HepG2 (cell line): Measurements from ENCODE around the gene RAC2. TPM values are rescaled to one million over a fixed set of nuclear protein-coding genes. Genes with fewer than 3 reads are reported as not detected.

Experiments
- ATAC-seq: fragments of 200-7000 bp; cut with Tn5 transposase; 3 replicates; pipeline ENCODE4 v1.9.1; 2020; ENCODE audit warnings: mild to moderate bottlenecking, moderate library complexity
- BruUV-seq: library from RNA; stranded (reverse); fragments of 400-500 nt; replicated peaks from 2 replicates; lab custom pipeline; 2021; lab: Mats Ljungman, UMichigan
- CTCF ChIA-PET: fragments of 300-600 bp; formaldehyde crosslinking; extraction: SDS; loops from one replicate; lab custom pipeline; 2021; ENCODE audit warnings: low total read pairs, inconsistent platforms, low intra/inter-chr PET ratio; lab: Yijun Ruan, JAX
- POLR2A ChIA-PET: fragments of 350-600 bp; sonication (Branson Sonifier 250); formaldehyde crosslinking; loops from one replicate; lab custom pipeline; 2020; ENCODE audit warnings: antibody characterized with exemption, inconsistent platforms; lab: Yijun Ruan, JAX
- DNase-seq: peaks from one replicate; pipeline ENCODE4 v3.0.0-alpha.2; 2015; ENCODE audit warnings: low spot score
- FAIRE-seq: peaks from 3 replicates; lab custom pipeline; 2011; peaks lifted over from hg19 to GRCh38; lab: Jason Lieb, UNC
- H2AFZ ChIP-seq: one replicate; pipeline ENCODE4 v1.6.1; 2011; ENCODE audit warnings: low read length, inconsistent platforms
- H3K27ac ChIP-seq: fragments of 300-600 bp; 3 replicates; pipeline ENCODE4 v1.8.0; 2011; ENCODE audit warnings: mixed run types, mild to moderate bottlenecking, mixed read lengths, low read length, inconsistent platforms; ENCODE audit not compliant: insufficient read depth; ENCODE audit errors: extremely low read length
- H3K27me3 ChIP-seq, 2 experiments: fragments of 200-600 bp in 1 of 2; 2 replicates in 1 of 2; 3 replicates in 1 of 2; pipeline versions ENCODE4 v1.6.0 to v1.8.0; 2011; ENCODE audit warnings: low read length in 2 of 2, mild to moderate bottlenecking in 2 of 2, moderate library complexity in 2 of 2, inconsistent platforms in 1 of 2; ENCODE audit not compliant: insufficient read depth in 2 of 2, control insufficient read depth in 1 of 2
- H3K36me3 ChIP-seq, 2 experiments: fragments of 200-600 bp in 1 of 2; replicated peaks in 1 of 2; 2 replicates in 1 of 2; 3 replicates in 1 of 2; pipeline versions ENCODE4 v1.5.1 to v1.8.0; 2011; ENCODE audit warnings: low read length in 2 of 2, inconsistent platforms in 1 of 2; ENCODE audit not compliant: insufficient read depth in 2 of 2, control insufficient read depth in 1 of 2
- H3K4me1 ChIP-seq: 2 replicates; pipeline ENCODE4 v1.5.1; 2012; ENCODE audit warnings: low read length, inconsistent platforms; ENCODE audit not compliant: insufficient read depth
- H3K4me2 ChIP-seq: 2 replicates; pipeline ENCODE4 v1.6.0; 2011; ENCODE audit warnings: low read depth, low read length, inconsistent platforms
- H3K4me3 ChIP-seq, 3 experiments: fragments of 200-600 bp in 1 of 3; sonication (generic), shearing (Covaris generic) in 1 of 3; replicated peaks in 1 of 3; 2 replicates each; pipeline ENCODE4 v1.5.1; 2011 to 2016; ENCODE audit warnings: low read length in 3 of 3, inconsistent platforms in 2 of 3, low read depth in 2 of 3, mild to moderate bottlenecking in 2 of 3, control low read depth in 1 of 3, mixed read lengths in 1 of 3; ENCODE audit not compliant: insufficient read depth in 1 of 3
- H3K79me2 ChIP-seq: one replicate; pipeline ENCODE4 v1.6.1; 2011; ENCODE audit warnings: low read length, inconsistent platforms; ENCODE audit not compliant: insufficient read depth
- H3K9ac ChIP-seq: 2 replicates; pipeline ENCODE4 v1.6.0; 2011; ENCODE audit warnings: mild to moderate bottlenecking, low read depth, low read length, inconsistent platforms; ENCODE audit not compliant: insufficient read depth
- H3K9me3 ChIP-seq: 2 replicates; pipeline ENCODE4 v1.5.1; 2012; ENCODE audit warnings: mild to moderate bottlenecking, low read length
- H4K20me1 ChIP-seq: 2 replicates; pipeline ENCODE4 v1.6.0; 2011; ENCODE audit warnings: inconsistent platforms, mild to moderate bottlenecking, low read length, moderate library complexity; ENCODE audit not compliant: insufficient read depth
- BCLAF1 ChIP-seq: fragments of 450-650 bp; IDR thresholded peaks from 2 replicates; pipeline ENCODE4 v1.6.1; 2017; ENCODE audit warnings: mild to moderate bottlenecking
- CCAR2 ChIP-seq: fragments of 200-400 bp; formaldehyde crosslinking; optimal IDR thresholded peaks from 2 replicates; pipeline ENCODE3; 2018; ENCODE audit warnings: low read depth, mild to moderate bottlenecking, low read length, moderate library complexity
- GMEB1 ChIP-seq: sonication (generic); formaldehyde crosslinking; IDR thresholded peaks from 2 replicates; pipeline ENCODE4 v1.5.1; 2020; ENCODE audit warnings: missing genetic modification reagents, mild to moderate bottlenecking, borderline replicate concordance
- IRF1 ChIP-seq: sonication (generic); formaldehyde crosslinking; IDR thresholded peaks from 2 replicates; pipeline ENCODE4 v1.4.0; 2020; ENCODE audit warnings: low read depth, mild to moderate bottlenecking, missing genetic modification reagents
- MXI1 ChIP-seq: IDR thresholded peaks from 3 replicates; pipeline ENCODE4 v1.6.1; 2012; ENCODE audit warnings: low read depth, low read length, inconsistent platforms, borderline replicate concordance
- ZBTB3 ChIP-seq: sonication (generic); formaldehyde crosslinking; IDR thresholded peaks from 2 replicates; pipeline ENCODE4 v1.4.0; 2020; ENCODE audit warnings: low read depth, mild to moderate bottlenecking, moderate library complexity, missing genetic modification reagents, borderline replicate concordance
- ZNF333 ChIP-seq: sonication (generic); formaldehyde crosslinking; IDR thresholded peaks from 2 replicates; pipeline ENCODE4 v1.4.0; 2020; ENCODE audit warnings: mild to moderate bottlenecking, missing genetic modification reagents, borderline replicate concordance
- ZNF605 ChIP-seq: sonication (generic); formaldehyde crosslinking; IDR thresholded peaks from 2 replicates; pipeline ENCODE4 v1.8.0; 2022; ENCODE audit warnings: mild to moderate bottlenecking, missing genetic modification reagents
- ZNF713 ChIP-seq: sonication (generic); formaldehyde crosslinking; IDR thresholded peaks from 2 replicates; pipeline ENCODE4 v1.4.0; 2020; ENCODE audit warnings: mild to moderate bottlenecking, missing genetic modification reagents
- ZNF816 ChIP-seq: sonication (generic); formaldehyde crosslinking; IDR thresholded peaks from 2 replicates; pipeline ENCODE4 v1.8.0; 2022; ENCODE audit warnings: missing genetic modification reagents, mild to moderate bottlenecking, borderline replicate concordance
- ZSCAN29 ChIP-seq: sonication (generic); formaldehyde crosslinking; conservative IDR thresholded peaks from 2 replicates; pipeline ENCODE4 v1.4.0; 2020; ENCODE audit warnings: mild to moderate bottlenecking, missing genetic modification reagents
- WGBS: methylation state at CpG from one replicate; pipeline ENCODE4 v1.1.6; 2017; ENCODE audit warnings: low lambda C conversion rate; 5-methylcytosine and 5-hydroxymethylcytosine counted together
- in situ Hi-C: cut with HindIII; loops from 2 replicates; pipeline ENCODE4 v1.10.0; 2017; ENCODE audit warnings: low pct_unique_long_range_greater_than_20kb; ENCODE audit not compliant: extremely low pct_ligation_motif_present
- intact Hi-C: fragments of 100-400 bp; cut with micrococcal nuclease; formaldehyde crosslinking; loops from one replicate; pipeline ENCODE4 v1.10.0; 2022; ENCODE audit not compliant: unreplicated experiment
- polyA plus RNA-seq, 8 experiments: library from polyadenylated mRNA; depleted of rRNA in 3 of 8; stranded (reverse) in 7 of 8; unstranded in 1 of 8; fragments of >200 nt; fragmentation: Illumina TruSeq in 4 of 8; extraction: Trizol in 4 of 8; gene quantifications; 2 replicates each; pipeline versions ENCODE4 v1.2.1 to v1.2.3, GENCODE V29; 2011 to 2016; ENCODE audit warnings: low read depth in 4 of 8, missing spikeins in 1 of 8, mixed read lengths in 1 of 8; ENCODE audit not compliant: insufficient read depth in 1 of 8
- total RNA-seq, 5 experiments: library from RNA; depleted of rRNA; stranded (reverse); fragments of >200 nt; fragmentation: Illumina TruSeq; extraction: Trizol; gene quantifications; 2 replicates each; pipeline ENCODE4 v1.2.3, GENCODE V29; 2016; ENCODE audit warnings: low read depth in 1 of 5

RAC2 gene
- total and polyA plus RNA-seq, 2 of the 13 experiments (the other 11 are each of a cell fraction or from before 2014, with no cell fraction given): 0.73 TPM; not detected in 1

- intact Hi-C loops (no loop called here), in situ Hi-C loops (no loop called here)
- ATAC-seq (no peak), DNase-seq (no peak), FAIRE-seq (no peak)
- WGBS: 73% methylated on average over 4 of the region's 4 CpGs
- POLR2A ChIA-PET: no interaction called here
- Histone ChIP-seq H3K27me3 (no peaks in the 10 kb centered on the region), H2AFZ (no peak overlapping the region), H3K36me3 (no peaks in the 10 kb centered on the region), H4K20me1 (no peaks in the 10 kb centered on the region), H3K4me1 (peaks cover 42% of the 10 kb centered on the region), H3K4me3 (no peak overlapping the region), H3K4me2 (no peak overlapping the region), H3K79me2 (no peaks in the 10 kb centered on the region), H3K27ac (no peak overlapping the region), H3K9ac (no peak overlapping the region), H3K9me3 (no peaks in the 10 kb centered on the region)
- no TSS peak for BruUV-seq
- CTCF ChIA-PET: no interaction called here
- TF ChIP-seq IRF1 (CRISPR knock-in tag) (no peak), ZNF816 (CRISPR knock-in tag) (no peak), CCAR2 (no peak), ZSCAN29 (CRISPR knock-in tag) (no peak), ZNF605 (no peak), BCLAF1 (no peak), ZBTB3 (no peak), ZNF333 (CRISPR knock-in tag) (no peak), GMEB1 (no peak), MXI1 (no peak), ZNF713 (no peak)
These were observed 53.7 kb downstream of the RAC2 start for GRCh38 chr22:37190262-37190780.
